HG03432 (cell line): ENCODE results near the gene ANO6.
"Not testable (repeated sequence)": the region's sequence is repeated elsewhere in the genome, so short reads cannot be mapped to it uniquely, and the experiment has no call there.

ENCODE experiments used
- ATAC-seq: cut with Tn5 transposase; IDR thresholded peaks from one replicate; pipeline ENCODE4 v1.9.1; 2021; ENCODE audit warnings: mild to moderate bottlenecking, moderate library complexity; ENCODE audit not compliant: unreplicated experiment

Gene ANO6

GRCh38 chr12:45304514-45305178 lies 88.8 kb downstream of the ANO6 start:
- no peak for ATAC-seq

GRCh38 chr12:45305907-45306306 lies 90.0 kb downstream of the ANO6 start:
- ATAC-seq: no peak

DNA sequence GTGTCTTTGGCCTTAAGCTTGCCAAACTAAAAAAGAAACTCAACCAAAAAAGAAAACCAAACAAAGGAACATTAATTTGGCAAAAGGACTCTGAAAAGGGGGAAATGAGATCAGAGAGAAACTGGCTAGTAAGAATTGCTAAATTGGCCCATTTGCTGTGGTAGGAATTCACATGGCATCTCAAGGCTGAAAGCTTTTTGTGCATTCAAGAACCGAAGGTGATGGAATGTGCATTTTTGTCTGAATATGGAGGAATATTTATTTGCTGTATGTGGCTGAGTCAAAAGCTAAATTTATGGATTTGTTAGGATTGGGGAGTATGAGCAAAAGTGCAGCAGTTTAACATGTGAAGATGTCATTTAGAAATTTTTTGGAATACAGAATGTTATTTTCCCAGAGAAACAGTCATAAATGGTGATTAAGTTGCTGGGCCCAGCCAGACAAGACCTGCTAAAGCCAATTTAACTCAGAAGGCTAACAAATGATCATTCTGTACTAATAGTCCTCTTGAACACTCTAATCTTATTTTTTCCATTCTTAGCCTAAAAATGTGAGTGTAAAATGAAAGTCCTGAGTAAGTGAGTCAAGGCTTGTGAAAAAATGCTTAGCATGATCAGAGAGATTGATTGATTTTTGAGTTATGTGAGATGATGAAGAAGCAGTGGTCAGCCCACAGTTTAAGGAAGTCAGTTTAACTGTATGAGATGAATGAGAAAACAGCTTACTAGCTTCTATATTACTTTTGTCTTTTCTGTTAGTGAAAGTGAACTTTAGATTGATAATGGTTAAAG lies 94.1 kb downstream of the ANO6 start:
- no peak for ATAC-seq

DNA sequence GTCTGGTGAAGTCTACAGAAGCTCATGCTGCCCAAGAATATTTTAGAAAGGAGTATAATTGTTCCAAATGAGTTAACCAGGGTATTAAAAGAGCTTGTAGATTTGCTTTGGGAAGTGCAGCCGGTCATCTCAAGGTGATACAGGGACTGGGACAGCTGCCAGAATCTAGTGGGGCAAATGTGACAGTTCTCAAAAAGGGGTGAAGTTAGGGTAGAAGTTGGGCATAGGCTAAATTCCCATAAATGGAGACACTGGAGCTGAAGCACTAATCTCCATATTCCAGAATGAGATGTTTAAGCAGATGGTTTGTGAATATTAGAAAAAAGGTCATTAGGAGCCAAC lies 94.7 kb downstream of the ANO6 start:
- ATAC-seq: no peak

GRCh38 chr12:45312012-45312411 lies 96.1 kb downstream of the ANO6 start:
- no peak for ATAC-seq

DNA sequence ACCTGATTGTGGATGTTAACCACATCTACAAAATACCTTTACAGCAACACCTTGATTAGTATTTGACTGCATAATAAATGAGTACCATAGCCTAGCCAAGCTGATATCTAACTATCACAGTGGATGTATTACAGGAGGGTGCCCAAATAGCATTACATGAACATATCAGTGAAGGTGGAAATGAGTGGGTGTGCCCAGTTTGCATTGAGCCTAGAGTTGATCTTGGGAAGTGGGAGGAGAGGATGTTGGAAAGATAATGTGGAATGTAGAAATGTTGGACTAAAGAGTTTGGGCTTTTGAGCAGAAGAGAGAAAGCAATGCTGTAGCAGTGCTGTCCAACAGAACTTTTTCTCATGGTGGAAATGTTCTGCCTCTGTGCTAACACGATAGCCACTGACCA lies 98.9 kb downstream of the ANO6 start:
- ATAC-seq: no peak

GRCh38 chr12:45315462-45315861 lies 99.6 kb downstream of the ANO6 start:
- no peak for ATAC-seq

- not testable (repeated sequence) for ATAC-seq
These were observed 101.4 kb downstream of the ANO6 start for GRCh38 chr12:45317261-45317660.

- no peak for ATAC-seq
These were observed 106.9 kb downstream of the ANO6 start for GRCh38 chr12:45322810-45323209.

DNA sequence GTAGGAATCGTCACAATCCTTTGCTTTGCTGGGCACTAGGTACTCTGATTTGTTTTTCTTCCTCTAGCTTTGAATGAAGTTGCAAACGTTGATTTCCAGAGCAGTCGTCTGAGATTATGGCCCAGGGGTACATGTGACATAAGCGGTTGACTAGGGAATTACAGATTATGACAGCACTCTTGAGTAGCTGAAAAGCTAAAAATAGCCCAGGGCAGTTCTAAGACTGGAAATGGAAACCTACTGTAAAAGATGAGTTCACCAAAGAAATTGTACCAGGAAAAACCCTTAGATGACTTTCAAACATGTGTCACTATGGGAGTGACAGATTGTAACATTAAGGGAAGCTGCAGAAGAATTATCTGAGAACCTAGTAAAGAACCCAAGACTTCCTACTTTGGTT lies 108.5 kb downstream of the ANO6 start:
- no peak for ATAC-seq

- no peak for ATAC-seq
These were observed 110.6 kb downstream of the ANO6 start for GRCh38 chr12:45326358-45326975.

- no peak for ATAC-seq
These were observed 112.0 kb downstream of the ANO6 start for GRCh38 chr12:45327823-45328383.

DNA sequence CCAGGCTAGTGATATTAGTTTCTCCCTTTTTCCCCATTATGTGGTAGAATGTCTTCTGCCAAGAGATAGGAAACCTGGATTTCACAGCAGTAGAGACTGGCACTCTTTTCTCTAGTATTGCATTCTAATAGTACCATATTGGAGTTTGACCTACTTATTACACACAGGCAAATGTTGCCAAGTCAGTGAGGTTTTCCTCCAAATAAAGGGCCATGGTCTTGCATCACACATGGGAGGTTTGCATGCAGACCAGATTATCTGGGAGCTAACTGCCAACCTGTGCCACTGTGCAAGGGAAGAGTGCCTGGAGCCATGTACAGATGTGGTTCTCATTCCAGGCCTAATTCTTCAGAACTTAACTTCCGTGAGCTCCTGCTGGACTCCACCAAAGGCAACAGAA lies 113.3 kb downstream of the ANO6 start:
- no peak for ATAC-seq

GRCh38 chr12:45329702-45330101 lies 113.8 kb downstream of the ANO6 start:
- ATAC-seq: no peak

- ATAC-seq: no peak
These were observed 115.7 kb downstream of the ANO6 start for GRCh38 chr12:45331552-45331951.

DNA sequence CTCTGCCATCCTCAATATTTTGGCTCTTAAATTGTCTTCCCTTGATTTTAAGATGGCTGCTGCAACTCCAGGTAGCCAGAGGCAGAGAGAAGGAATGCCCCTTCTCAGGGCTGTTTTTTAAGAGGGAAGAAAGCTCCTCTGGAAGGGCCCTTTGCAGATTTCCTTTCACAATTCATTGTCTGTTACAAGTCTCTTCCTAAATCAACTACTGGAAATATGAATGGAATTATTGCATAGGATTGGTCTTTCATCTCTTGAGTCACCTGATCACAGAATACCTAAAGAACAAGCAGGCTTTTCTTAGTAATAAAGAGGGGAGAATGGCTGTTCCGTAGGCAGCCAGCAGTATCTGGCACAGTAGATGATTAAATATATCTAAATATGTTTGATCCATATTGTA lies 118.5 kb downstream of the ANO6 start:
- ATAC-seq: no peak

GRCh38 chr12:45336331-45336730 lies 120.4 kb downstream of the ANO6 start:
- no peak for ATAC-seq

- no peak for ATAC-seq
These were observed 121.1 kb downstream of the ANO6 start for GRCh38 chr12:45336762-45337596.

- no peak for ATAC-seq
These were observed 121.9 kb downstream of the ANO6 start for GRCh38 chr12:45337835-45338234.

GRCh38 chr12:45338272-45338671 lies 122.4 kb downstream of the ANO6 start:
- no peak for ATAC-seq

GRCh38 chr12:45339035-45339434 lies 123.1 kb downstream of the ANO6 start:
- no peak for ATAC-seq
